Astrocyte of the spinal cord (primary cell): ENCODE data around the gene BABAM2.
A peak's percentile ranks its signal among the peaks of the same experiment; 100 is the strongest.

Experiments used
- DNase-seq: peaks from one replicate; pipeline ENCODE4 v3.0.0; 2011; ENCODE audit warnings: low read depth, low spot score
- H3K4me3 ChIP-seq: 2 replicates; pipeline ENCODE4 v1.5.1; 2011; ENCODE audit warnings: low read depth, mild to moderate bottlenecking, low read length, moderate library complexity
- in situ Hi-C: cut with HindIII; loops from 2 replicates; pipeline ENCODE4 v1.10.0; 2017; ENCODE audit warnings: low sequenced_read_pairs
- TF ChIP-seq, protein P1 (sequence below): IDR thresholded peaks from 2 replicates; pipeline ENCODE4 v1.5.1; 2012; ENCODE audit warnings: low read depth, mild to moderate bottlenecking, low read length, inconsistent platforms

The BABAM2 gene

DNA sequence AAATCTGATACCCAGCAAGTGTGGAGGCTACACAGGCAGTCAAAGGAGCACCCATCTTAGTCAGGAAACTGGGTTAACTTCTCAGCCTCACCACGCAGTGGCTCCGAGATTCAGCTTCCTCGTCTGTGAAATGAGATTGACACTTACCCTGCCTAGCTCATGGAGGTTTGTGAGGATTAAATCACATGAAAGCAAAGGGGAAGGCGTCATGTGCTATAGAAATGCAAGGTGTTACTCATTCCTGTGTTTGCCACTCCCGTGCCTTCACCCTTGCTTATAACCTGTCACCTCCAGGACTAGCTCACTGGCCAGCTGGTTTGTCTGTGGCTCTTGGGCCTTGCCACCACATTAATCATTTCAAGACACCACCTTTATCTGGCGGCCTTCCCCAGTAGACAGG is 383.2 kb downstream of the BABAM2 start:
- no peak overlapping the region for H3K4me3 ChIP-seq
- in situ Hi-C loops: no loop called here
- DNase-seq: no peak
- TF ChIP-seq, protein P1, sequence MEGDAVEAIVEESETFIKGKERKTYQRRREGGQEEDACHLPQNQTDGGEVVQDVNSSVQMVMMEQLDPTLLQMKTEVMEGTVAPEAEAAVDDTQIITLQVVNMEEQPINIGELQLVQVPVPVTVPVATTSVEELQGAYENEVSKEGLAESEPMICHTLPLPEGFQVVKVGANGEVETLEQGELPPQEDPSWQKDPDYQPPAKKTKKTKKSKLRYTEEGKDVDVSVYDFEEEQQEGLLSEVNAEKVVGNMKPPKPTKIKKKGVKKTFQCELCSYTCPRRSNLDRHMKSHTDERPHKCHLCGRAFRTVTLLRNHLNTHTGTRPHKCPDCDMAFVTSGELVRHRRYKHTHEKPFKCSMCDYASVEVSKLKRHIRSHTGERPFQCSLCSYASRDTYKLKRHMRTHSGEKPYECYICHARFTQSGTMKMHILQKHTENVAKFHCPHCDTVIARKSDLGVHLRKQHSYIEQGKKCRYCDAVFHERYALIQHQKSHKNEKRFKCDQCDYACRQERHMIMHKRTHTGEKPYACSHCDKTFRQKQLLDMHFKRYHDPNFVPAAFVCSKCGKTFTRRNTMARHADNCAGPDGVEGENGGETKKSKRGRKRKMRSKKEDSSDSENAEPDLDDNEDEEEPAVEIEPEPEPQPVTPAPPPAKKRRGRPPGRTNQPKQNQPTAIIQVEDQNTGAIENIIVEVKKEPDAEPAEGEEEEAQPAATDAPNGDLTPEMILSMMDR: no peak

DNA sequence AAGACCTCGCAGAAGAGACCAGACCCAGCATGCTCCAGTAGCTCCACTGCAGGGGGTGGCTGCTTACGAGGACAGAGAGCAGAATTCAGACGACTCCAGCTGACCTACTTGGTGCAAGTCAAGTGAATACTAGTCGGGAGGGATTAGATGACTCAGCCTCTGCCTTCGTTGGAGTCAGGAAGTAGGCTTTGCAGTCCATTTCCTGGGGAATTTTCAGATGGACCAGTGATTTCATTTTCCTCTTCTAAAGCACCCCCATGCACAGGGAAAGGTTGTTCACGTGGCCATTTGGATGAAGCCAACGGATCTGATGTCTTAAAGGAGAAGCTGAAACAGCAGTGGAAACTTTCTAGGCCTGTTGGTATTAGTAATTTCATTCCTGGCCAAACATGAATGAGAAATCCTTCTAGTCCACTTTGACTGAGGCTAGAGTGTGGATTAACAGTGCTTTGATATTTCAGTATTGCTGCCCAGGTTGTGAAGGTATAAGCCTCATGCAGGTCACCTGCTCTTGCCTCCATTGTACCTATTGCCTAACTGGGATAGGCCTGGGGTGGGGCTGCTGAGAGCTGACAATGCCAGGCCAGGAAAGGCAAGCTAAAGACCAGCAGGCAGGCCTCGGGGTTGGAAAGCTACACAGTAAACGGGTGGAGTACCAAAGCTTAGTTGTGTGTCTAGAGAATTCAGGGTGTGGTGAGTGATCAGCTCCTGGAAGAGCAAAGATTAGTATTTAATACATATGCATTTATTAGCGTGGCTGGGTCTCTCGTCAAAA is 384.6 kb downstream of the BABAM2 start:
- TF ChIP-seq, protein P1: no peak
- H3K4me3 ChIP-seq: no peak overlapping the region
- peak; percentile 97 for DNase-seq
- in situ Hi-C loops: no loop called here

DNA sequence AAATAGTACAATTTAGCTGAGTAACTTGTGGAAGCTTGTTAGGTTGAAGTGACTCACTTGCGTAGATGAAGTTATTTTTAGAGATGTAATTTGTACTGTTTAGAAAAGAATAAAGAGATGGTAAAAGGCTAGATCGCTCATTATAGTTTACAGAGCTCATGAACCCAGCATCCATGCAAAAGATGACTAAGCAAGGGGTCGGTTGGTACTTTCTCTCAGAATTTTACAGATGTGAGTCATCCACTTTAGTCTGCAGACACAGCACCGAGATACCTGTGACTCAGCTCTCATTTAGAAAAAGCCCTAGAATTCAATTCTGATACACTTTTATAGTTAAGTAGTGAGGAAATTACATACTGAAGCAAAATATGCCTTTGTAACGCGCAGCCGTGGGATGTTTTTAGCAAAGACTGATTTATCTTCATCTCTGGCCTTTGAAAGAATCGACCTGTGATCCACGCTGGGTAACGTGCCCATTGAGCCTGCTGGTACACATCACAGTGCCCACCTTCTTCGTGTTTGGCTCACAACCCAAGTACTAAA is 385.6 kb downstream of the BABAM2 start:
- H3K4me3 ChIP-seq: no peak overlapping the region
- DNase-seq: peak; percentile 99
- TF ChIP-seq, protein P1: no peak
- in situ Hi-C loops: no loop called here

DNA sequence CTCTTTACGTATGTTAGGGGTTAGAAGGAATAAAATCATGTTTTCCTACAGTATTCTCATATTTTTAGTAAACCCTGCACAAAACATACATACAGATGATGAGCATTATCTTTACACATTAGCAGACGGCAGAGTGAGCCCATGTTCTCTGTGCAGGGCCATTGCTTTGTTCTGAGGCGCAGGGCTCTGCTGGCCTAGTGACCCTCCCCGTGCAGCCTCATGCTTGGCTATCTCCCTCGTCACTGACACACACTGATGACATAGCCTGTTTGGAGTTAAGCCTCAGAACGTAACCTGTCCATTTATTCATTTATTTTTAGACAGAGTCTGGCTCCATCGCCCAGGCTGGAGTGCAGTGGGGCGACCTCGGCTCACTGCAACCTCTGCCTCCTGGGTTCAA is 386.3 kb downstream of the BABAM2 start:
- in situ Hi-C loops: no loop called here
- DNase-seq: peak; percentile 35
- H3K4me3 ChIP-seq: no peak overlapping the region
- TF ChIP-seq, protein P1: no peak

DNA sequence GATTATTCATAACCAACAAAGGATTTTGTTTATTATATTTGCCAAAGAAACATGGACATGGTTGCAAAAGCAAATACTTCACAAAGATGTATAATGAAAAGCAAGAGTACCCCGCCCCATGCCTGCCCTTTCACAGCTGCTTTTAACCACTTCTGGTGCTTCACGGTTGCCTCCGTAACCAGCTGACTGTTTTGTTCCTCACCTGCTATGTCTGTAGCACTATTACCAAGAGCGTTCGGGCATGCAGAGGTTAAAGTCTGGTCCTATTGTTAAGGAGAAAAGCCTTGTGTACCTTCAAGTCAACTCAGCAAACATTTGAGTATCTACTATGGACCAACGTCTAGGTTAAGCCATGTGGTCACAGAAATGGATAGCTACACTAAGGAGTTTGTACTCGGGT is 386.9 kb downstream of the BABAM2 start:
- no peak overlapping the region for H3K4me3 ChIP-seq
- in situ Hi-C loops: no loop called here
- TF ChIP-seq, protein P1: no peak
- no peak for DNase-seq

DNA sequence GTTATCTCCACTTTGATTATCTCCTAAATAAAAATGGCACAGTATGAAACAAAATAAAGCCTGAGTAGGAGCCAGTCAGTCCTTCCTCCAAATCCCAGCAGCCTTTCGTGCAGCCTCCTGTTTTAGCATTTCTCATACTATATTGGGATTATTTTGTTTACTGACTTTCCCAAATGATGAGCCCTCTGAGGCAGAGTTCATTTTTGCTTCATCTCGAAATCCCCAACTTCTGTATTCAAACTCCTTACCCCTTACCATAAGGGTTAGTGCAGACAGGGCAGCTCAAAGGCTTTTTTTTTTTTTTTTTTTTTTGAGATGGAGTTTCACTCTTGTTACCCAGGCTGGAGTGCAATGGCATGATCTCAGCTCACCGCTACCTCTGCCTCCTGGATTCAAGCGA is 388.8 kb downstream of the BABAM2 start:
- TF ChIP-seq, protein P1: no peak
- H3K4me3 ChIP-seq: no peak overlapping the region
- in situ Hi-C loops: no loop called here
- DNase-seq: no peak
